ENCODE results near the gene F12.

Gene F12

GRCh38 chr5:177409043-177409801 lies at the start of gene F12:
Gene F12 (minus strand): TSS chr5:177409564. CDS start chr5:177409527, 37 bp downstream.
- no peak for DNase-seq

GRCh38 chr5:177458912-177459350 lies 49.6 kb upstream of the F12 start:
- DNase-seq = peak in 39 of 56 donors; percentile 21 to 89 (median 56)

GRCh38 chr5:177457852-177458681 lies 48.7 kb upstream of the F12 start:
- no peak for DNase-seq

GRCh38 chr5:177456976-177457851 lies 47.9 kb upstream of the F12 start:
- DNase-seq = peak in 49 of 56 donors; percentile 26 to 86 (median 65)

GRCh38 chr5:177456591-177456964 lies 47.2 kb upstream of the F12 start:
- DNase-seq = no peak

GRCh38 chr5:177455661-177456590 lies 46.6 kb upstream of the F12 start:
- DNase-seq = peak in 55 of 56 donors; percentile 11 to 93 (median 74)

GRCh38 chr5:177455036-177455660 lies 45.8 kb upstream of the F12 start:
- DNase-seq = peak in 37 of 56 donors; percentile 25 to 75 (median 51)

- peak in 54 of 56 donors; percentile 9 to 93 (median 76) for DNase-seq
Observed at GRCh38 chr5:177454397-177455035, 45.2 kb upstream of the F12 start.

- DNase-seq = peak in 32 of 56 donors; percentile 25 to 74 (median 58)
Observed at GRCh38 chr5:177453852-177454396, 44.6 kb upstream of the F12 start.

- DNase-seq = peak in 39 of 56 donors; percentile 13 to 82 (median 47)
Observed at GRCh38 chr5:177452688-177453638, 43.6 kb upstream of the F12 start.

- DNase-seq = peak in 11 of 56 donors; percentile 16 to 57 (median 28)
Observed at GRCh38 chr5:177450667-177451424, 41.5 kb upstream of the F12 start.

- DNase-seq = no peak
Observed at GRCh38 chr5:177449140-177450061, 40.0 kb upstream of the F12 start.

GRCh38 chr5:177448244-177448950 lies 39.0 kb upstream of the F12 start:
- no peak for DNase-seq

GRCh38 chr5:177447611-177448243 lies 38.4 kb upstream of the F12 start:
- DNase-seq = peak in 55 of 56 donors; percentile 55 to 96 (median 84)
